ENCODE measurements around the gene RNF225. TPM values are rescaled to one million over a fixed set of nuclear protein-coding genes. Genes with fewer than 3 reads are reported as not detected.
"Not testable (repeated sequence)": the region's sequence is repeated elsewhere in the genome, so short reads cannot be mapped to it uniquely, and the experiment has no call there.

RNF225 gene
- total RNA-seq, 1 donor from 2014 or later = not detected

DNA sequence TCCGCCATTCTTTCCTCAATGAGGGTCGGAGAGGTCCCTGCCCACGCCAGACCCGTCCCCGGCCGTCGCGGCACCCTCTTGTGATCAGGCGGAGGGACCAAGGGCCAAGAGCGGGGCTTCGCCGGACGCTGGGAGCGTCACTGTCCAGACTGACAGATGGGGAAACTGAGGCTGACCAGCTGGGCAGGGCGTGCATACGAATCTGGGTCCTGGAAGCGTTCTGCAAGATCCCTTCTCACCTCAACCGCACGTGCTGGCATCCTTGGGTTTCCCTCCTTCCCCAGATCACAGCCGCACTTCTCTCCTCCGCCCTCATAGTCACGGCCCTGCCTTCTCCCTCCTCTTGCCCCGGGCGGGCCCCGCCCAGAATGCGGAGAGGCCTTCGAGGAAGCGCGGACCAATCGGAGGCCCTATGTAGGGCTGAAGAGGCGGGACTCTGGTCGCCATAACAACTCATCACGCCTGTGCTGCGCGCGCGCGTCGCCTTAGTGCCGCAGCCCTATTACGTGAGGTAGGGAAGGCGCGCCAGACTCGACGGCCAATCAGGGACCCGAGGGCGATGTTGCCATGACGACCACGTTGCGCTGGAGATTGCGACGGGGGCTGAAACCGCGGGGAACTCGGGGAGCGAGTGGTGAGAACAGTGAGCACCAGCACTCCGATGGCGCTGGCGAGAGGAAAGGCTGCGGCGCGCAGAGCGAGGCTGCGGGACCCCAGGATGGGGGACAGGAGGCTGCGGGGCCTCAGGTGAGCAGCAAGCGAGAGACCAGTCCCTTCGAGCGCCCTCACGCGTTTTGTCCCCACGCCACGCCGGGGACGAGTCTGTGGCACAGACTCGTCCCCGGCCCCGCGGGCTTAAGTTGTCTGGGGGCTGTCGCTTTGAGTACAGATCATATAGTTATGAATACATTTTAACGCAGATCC, 5.7 kb downstream of the RNF225 start:
- DNase-seq (peak; percentile 100), ATAC-seq (ENCODE audit: poor library complexity) (peak; percentile 99)
- intact Hi-C loops (cut with DNase I) = no loop called here

DNA sequence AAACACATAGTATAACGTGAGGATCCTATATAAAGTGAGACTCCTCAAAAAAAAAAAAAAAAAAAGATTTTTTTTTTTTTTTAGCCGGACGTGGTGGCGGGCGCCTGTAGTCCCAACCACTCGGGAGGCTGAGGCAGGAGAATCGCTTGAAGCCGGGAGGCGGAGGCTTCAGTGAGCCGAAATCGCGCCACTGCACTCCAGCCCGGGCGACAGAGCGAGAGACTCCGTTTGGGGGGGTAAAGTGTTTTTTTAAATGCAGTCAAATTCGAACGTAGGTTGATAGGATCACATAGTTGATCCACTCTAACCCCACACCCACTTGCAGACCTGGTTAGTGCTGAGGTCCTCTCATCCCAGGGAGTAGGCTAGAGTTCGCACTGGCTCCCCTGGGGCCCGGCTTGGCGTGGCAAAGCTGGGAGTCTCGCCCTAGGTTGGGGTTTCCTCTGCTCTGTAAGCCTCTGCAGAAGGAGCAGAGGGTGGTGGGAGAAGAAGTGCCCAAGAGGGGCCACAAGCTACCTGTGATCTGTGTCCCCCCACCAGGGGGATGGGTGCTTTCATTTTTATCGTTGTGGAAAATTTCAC, 6.5 kb downstream of the RNF225 start:
- DNase-seq (no peak), ATAC-seq (ENCODE audit: poor library complexity) (no peak)
- intact Hi-C loops (cut with DNase I) = no loop called here

- ATAC-seq (ENCODE audit: poor library complexity); DNase-seq; intact Hi-C loops (cut with DNase I): not testable (repeated sequence)
Measured at GRCh38 chr19:58403920-58404478, 8.5 kb downstream of the RNF225 start.

- DNase-seq (no peak), ATAC-seq (ENCODE audit: poor library complexity) (no peak)
- intact Hi-C loops (cut with DNase I) = no loop called here
Measured at GRCh38 chr19:58406818-58407657, 11.6 kb downstream of the RNF225 start.

- intact Hi-C loops (cut with DNase I) = no loop called here
Measured at GRCh38 chr19:58407658-58408151, 12.2 kb downstream of the RNF225 start.

GRCh38 chr19:58408152-58409009, 12.9 kb downstream of the RNF225 start, which contains the start of gene ZNF584:
Gene ZNF584, plus strand, starts transcription at chr19:58408649. Its CDS starts 499 bp downstream, at chr19:58409148.
- intact Hi-C loops (cut with DNase I) = no loop called here
- ATAC-seq (ENCODE audit: poor library complexity) (peak; percentile 99), DNase-seq (peak; percentile 97)

More at GRCh38 chr19:58407658-58408151, 12.2 kb downstream of the RNF225 start:
- peak; percentile 4 for ATAC-seq (ENCODE audit: poor library complexity)
- DNase-seq = no peak

GRCh38 chr19:58409010-58409790, 13.7 kb downstream of the RNF225 start:
- intact Hi-C loops (cut with DNase I) = no loop called here
- ATAC-seq (ENCODE audit: poor library complexity) = peak; percentile 38
- no peak for DNase-seq

DNA sequence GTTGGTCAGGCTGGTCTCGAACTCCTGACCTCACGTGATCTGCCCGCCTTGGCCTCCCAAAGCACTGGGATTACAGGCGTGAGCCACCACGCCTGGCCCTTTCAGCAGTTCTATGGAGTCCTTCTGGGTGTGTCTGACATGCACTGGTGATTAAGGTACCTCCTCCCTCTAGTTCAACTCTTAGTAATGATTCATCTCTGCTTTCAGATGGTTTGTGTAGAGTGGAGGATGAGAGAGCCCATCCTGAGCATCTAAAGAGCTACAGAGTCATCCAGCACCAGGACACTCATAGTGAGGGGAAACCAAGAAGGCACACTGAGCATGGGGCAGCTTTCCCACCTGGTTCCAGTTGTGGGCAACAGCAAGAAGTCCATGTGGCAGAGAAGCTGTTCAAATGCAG, 21.1 kb downstream of the RNF225 start:
- intact Hi-C loops (cut with DNase I) = no loop called here
- ATAC-seq (ENCODE audit: poor library complexity) (no peak), DNase-seq (no peak)

GRCh38 chr19:58417071-58417470, 21.6 kb downstream of the RNF225 start:
- intact Hi-C loops (cut with DNase I) = no loop called here
- no peak for ATAC-seq (ENCODE audit: poor library complexity)

DNA sequence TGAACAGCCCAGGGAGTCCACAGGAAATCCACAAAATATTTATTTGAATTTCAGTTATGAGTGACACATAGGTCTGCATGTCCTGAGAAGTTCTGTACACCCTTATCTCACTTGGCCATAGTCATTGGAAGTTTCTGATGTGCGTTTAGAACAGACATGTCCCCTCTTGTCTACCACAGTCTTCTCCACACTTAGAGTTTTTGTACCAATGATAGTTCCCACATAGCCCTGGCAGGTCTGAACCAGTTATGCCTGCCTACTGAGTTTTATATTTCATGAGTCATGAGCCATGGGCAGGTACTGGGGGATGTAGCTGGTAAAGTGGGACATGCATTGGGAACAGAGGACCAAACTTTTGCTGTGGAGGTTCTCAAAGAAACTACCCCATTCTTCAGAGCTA, 33.2 kb downstream of the RNF225 start:
- DNase-seq (no peak), ATAC-seq (ENCODE audit: poor library complexity) (no peak)
- intact Hi-C loops (cut with DNase I) = no loop called here

More at GRCh38 chr19:58417071-58417470, 21.6 kb downstream of the RNF225 start:
- DNase-seq = no peak

DNA sequence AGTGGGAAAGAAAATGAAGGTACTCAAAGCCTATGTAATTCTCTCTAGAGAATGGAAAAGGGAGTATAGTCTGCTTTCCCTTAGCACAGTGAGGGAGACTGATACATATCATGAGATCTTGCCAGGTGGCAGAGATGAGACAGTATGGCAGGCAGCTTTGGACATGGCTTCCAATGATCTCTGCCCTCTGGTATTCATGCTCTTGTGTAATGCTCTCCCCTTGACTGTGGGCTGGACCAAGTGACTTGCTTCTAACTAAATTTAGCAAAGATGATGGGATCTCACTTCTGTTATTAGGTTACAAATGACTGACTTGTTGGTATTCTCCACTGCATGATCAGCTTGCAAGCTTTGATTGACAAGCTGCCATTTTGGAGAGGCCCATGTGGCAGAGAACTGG, 34.3 kb downstream of the RNF225 start:
- ATAC-seq (ENCODE audit: poor library complexity) (no peak), DNase-seq (no peak)
- intact Hi-C loops (cut with DNase I) = no loop called here

DNA sequence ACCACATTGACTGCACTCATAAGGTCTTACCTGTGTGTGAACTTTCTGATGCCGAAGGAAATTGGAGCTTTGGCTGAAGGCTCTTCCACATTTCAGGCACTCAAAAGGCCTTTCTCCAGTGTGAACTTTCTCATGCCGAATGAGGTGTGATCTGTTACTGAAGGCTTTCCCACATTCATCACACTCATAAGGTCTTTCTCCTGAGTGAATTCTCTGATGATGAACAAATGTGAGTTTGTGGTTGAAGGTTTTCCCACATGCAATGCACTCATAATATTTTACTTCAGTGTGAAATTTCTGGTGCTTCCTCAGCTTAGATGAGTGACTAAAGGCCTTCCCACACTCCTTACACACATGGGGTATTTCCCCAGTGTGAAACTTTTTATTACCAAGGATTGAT, 38.8 kb downstream of the RNF225 start:
- ATAC-seq (ENCODE audit: poor library complexity) (no peak), DNase-seq (no peak)
- intact Hi-C loops (cut with DNase I) = no loop called here

- intact Hi-C loops (cut with DNase I) = no loop called here
- ATAC-seq (ENCODE audit: poor library complexity) (peak; percentile 98), DNase-seq (peak; percentile 98)
Measured at GRCh38 chr19:58439576-58440554, 44.4 kb downstream of the RNF225 start, which contains the start of gene ZNF132. Gene ZNF132, minus strand, starts transcription at chr19:58440153. Its CDS starts 332 bp downstream, at chr19:58439821.

DNA sequence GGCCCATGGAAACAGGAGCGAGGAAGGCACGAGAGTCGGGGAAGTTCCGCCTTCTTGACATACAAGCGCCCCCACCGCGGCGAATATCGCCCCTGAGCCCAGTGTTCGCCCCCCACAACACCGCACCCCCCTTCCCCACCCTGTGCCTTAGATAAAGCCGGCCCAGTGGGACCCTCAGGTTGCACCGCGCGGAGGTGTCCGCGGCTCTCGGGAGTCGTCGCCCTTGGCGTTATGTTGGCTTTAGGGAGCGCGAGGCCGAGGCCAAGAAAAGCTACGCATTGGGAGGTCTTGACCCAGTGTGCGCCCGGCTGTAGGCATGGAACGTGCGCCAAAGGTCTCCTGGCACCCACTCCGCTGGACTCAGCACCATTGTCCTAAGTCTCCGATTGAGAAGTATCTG, 45.1 kb downstream of the RNF225 start:
- intact Hi-C loops (cut with DNase I) = no loop called here
- ATAC-seq (ENCODE audit: poor library complexity) (peak; percentile 8), DNase-seq (no peak)

DNA sequence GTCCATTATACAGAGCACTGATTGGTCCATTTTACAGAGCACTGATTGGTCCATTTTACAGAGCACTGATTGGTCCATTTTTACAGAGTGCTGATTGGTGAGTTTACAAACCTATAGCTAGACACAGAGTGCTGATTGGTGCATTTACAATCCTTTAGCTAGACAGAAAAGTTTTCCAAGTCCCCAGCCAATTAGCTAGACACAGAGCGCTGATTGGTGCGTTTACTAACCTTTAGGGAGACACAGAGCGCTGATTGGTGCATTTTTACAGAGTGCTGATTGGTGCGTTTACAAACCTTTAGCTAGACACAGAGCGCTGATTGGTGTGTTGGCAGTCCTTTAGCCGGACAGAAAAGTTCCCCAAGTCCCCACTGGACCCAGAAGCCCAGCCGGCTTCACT, 47.5 kb downstream of the RNF225 start:
- DNase-seq; intact Hi-C loops (cut with DNase I); ATAC-seq (ENCODE audit: poor library complexity): not testable (repeated sequence)
